NOMO-1 treated with DMSO at 0.1 percent for 48 hours (cell line): ENCODE results near the gene ALKBH7.

Experiments
- DNase-seq: peaks from one replicate; lab custom pipeline; 2025; ENCODE audit not compliant: unreplicated experiment; lab: John Stamatoyannopoulos, UW

The ALKBH7 gene

DNA sequence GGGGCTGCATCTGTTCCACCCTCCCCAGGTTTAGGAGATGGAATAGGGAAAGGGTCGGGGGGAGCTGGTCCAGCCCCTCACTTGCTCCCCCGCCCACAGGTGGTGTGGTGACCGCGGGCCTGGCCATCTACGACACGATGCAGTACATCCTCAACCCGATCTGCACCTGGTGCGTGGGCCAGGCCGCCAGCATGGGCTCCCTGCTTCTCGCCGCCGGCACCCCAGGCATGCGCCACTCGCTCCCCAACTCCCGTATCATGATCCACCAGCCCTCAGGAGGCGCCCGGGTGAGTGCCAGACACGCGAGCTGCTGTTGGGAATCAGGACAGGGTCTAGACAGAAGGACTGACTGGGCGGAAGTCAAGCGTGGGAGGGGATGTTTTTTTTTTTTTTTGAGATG is 8.2 kb upstream of the ALKBH7 start:
- DNase-seq = no peak

GRCh38 chr19:6373096-6373812 is 660 bp downstream of the ALKBH7 start:
- DNase-seq = peak; percentile 96

DNA sequence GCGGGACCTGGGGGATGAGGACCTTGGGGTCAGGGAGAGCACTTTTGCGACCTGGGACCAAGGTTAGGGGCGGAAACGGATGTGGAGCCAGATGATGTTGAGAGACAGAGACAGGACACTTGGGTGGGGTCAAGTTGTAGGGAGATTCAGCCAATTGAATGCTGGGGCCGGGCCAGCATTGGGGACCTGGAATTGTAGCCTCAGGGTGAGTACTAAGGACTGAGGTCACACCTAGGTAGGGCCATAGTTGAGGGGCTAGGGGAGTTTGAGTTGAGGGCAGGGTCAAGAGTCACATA is 1.2 kb downstream of the ALKBH7 start:
- DNase-seq = no peak

DNA sequence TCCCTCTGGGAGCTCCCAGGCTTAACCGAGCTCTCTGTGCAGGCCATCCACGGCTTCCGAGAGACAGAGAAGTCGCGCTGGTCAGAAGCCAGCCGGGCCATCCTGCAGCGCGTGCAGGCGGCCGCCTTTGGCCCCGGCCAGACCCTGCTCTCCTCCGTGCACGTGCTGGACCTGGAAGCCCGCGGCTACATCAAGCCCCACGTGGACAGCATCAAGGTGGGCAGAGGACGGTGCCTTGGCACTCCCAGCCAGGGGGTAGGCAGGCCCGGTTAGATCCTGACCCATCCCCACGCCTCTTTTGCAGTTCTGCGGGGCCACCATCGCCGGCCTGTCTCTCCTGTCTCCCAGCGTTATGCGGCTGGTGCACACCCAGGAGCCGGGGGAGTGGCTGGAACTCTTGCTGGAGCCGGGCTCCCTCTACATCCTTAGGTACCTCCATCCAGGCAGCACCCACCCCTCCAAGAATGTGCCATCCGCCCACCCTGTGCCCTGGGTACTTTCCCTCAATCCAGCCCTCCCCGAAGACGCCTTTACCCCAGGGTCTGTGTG is 1.6 kb downstream of the ALKBH7 start:
- DNase-seq = no peak

DNA sequence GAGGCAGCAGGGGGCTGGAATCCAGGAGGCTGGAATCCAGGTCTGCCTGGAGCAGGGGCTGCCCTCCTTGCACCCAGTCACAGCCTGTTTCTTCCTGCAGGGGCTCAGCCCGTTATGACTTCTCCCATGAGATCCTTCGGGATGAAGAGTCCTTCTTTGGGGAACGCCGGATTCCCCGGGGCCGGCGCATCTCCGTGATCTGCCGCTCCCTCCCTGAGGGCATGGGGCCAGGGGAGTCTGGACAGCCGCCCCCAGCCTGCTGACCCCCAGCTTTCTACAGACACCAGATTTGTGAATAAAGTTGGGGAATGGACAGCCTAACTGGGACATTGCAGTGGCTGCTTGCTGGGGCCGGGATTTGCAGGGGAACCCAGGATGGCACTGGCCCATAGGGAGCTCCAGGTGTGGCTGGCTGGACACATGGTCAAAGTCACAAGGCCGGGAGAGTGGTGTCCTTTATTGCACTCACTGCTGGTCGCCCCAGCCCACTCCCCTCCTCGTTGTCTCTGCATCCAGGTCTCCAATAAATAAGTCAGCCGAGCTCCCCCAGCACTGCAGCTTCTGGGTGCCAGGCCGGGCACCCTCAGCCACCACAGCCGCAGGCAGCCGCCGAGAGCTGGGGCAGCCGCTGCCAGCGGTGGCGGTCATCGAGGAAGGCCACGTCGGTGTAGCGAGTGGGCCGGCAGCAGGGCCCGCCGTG is 2.3 kb downstream of the ALKBH7 start:
- no peak for DNase-seq

- DNase-seq = no peak
Measured at GRCh38 chr19:6375411-6376010, 2.9 kb downstream of the ALKBH7 start, which contains the start of gene PSPN. Gene PSPN (minus strand): TSS chr19:6375933. CDS start chr19:6375849, 84 bp downstream.

DNA sequence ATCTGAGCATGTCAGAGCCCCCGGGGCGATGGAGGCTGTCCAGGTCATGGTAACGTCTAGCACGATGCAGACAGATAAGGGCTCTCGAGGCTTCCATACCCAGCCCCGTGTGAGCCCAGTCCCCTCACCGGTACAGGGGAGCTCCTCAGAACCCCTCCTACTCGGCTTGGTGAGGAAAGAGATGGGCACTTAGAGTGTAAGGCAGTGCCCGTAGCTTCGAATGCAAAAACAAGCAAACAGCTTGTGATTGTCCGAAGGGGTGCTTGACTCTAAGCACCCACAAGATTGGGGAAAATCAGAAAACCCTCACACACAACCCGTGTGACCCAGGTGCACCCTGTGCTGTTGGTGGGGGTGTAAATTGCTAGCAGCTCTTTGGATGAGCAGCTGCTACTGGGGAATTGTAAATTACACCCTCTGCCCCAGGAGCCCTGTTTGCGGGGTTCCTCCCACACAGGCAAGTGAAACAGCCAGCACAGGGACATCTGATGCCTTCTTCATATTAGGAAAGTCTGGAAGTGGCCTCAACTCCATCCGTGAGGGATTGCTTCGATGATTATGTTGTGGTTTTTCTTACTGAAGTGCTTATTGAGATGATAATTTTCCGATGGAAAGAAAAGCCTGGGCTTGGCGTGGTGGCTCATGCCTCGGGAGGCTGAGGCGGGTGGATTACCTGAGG is 4.1 kb downstream of the ALKBH7 start:
- DNase-seq = no peak

DNA sequence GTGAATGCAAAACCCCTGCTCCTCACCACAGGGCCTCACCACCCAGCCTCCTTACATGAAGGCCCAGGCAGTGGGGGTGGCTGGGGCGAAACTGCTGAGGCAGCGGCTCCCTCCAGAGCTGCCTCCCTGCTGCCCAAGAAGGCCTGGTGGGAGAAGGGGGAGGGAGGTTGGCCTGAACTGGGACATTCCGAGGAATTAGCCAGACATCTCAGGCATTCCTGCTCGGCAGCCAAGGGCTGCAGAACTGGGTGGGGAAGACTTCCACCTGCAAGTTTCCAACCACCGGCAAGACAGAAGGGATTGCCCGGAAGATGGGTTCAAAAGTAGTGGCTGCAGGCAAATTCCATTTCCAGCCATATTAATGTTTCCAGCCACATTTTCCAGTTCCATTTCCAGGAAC is 5.4 kb downstream of the ALKBH7 start:
- no peak for DNase-seq

GRCh38 chr19:6378486-6378885 is 5.9 kb downstream of the ALKBH7 start:
- DNase-seq = no peak

DNA sequence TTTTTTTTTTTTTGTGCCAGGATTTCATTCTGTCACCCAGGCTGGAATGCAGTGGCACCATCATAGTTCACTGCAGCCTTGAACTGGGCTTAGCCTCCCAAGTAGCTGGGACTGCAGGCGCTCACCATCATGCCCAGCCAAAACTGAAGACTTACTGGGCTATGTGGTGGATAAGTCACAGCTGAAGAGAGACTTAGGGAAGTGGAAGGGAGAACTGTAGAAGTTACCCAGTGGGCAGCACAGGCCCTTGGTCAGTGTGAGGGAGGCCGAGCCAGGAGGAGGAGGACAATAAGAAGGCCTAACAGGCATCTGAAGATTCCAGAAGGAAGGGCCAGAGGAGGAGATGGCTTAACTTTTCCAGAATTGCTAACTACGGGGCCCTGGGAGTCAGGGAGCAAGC is 7.2 kb downstream of the ALKBH7 start:
- no peak for DNase-seq

DNA sequence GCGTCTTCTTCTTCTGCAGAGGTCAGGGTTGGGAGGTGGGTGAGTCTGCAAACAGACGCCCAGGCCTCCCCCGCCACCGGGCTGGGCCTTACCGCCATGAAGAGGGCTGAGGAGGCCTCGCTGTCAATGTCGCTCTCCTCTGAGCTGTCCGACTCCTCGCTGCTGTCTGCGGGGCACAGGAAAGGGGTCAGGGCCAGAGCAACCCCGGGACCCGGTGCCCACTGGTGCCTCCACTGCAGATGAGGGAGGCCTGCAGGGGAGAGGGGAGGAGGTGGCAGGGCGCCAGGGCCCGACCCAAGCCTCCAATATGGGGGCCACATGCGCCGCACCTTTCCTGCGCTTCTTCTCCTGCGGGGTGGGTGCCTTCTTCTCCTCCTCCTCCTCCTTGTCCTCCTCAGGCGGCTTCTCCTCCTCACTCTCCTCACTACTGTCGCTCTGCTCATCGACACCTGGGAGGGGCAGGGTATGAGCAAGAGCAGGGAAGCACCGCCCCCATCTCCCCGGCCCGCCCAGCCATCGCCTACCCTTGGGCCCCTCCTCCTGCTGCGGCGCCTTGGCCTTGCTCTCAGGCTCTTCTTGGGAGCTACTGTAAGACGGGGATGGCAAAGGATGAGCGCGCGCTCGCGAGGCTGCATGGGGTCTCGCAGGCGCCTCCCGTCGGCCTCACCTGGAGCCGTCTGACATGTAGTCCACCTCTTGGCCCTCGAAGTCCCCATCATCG is 8.6 kb downstream of the ALKBH7 start:
- no peak for DNase-seq

GRCh38 chr19:6383188-6383587 is 10.6 kb downstream of the ALKBH7 start:
- DNase-seq = no peak

DNA sequence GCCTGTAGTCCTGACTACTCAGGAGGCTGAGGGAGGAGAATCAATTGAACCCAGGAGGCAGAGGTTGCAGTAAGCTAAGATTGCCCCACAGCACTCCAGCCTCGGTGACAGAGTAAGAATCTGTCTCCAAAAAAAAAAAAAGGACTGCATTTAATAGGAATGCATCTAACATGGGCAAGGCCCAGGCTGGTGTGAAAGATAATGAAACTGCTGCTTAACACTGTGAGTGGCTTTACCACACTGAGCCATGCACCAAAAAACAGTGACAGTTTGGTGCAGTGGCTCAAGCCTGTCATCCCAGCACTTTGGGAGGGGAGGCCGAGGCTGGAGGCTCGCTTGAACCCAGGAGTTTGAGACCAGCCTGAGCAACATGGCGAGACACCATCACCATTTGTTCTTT is 11.8 kb downstream of the ALKBH7 start:
- no peak for DNase-seq

DNA sequence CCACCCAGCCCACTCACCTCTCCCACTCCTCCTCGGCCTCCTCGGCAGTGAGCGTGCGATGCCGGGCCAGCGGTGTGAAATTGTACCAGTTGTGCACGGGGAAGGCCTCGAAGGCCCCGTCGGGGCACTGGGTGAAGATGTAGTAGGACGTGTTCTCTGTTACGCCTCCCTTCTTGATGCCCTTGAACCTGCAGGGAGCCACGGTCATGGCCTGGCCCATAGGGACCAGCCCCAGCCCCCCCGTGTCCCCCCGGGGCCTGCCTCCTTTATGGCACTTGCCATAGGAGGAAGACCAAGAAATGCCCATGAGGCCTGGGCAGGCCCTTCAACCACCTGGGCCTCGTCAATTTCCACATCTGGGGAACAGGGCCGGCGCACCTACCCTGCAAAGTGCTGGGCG is 14.8 kb downstream of the ALKBH7 start:
- no peak for DNase-seq

DNA sequence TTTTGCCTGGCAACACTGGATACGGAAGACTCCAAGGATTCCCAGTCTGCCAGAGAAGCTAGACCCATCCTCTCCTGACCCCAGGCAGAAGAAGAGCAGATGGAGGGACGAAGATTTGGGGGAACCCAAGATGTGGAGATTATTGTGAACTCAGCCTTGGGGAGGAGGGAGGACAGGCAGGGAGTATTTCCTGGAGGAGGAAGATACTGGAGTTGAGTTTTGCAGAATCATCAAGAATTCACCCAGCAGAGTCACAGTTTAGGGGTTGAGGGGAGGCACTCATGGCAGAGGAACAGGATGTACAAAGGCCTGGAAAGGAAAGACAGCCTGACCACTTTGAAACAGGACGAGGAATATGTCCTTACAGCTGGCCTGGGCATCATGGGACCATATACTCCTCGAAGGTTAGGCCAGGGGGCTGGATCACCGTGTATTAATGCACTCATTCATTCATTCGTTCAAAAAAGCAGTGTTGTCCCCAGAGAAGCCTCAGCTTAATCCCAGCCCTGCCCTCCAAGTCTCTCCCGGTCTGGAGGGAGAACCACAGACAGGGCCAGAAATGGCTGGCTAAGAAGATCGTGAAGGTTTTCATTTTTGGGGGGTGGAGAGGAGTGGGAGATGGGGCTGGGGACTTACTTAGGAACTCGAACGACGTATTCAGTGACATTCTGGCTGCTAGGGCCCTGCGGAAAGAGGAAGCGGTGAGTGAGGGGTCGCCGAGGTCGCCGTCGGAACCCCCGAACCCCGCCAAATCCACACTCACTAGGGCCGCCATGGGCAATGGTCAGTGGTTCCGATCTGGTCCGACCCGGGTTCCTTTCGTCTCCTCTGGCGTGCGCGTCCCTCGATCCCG is 19.9 kb downstream of the ALKBH7 start:
- DNase-seq = no peak

DNA sequence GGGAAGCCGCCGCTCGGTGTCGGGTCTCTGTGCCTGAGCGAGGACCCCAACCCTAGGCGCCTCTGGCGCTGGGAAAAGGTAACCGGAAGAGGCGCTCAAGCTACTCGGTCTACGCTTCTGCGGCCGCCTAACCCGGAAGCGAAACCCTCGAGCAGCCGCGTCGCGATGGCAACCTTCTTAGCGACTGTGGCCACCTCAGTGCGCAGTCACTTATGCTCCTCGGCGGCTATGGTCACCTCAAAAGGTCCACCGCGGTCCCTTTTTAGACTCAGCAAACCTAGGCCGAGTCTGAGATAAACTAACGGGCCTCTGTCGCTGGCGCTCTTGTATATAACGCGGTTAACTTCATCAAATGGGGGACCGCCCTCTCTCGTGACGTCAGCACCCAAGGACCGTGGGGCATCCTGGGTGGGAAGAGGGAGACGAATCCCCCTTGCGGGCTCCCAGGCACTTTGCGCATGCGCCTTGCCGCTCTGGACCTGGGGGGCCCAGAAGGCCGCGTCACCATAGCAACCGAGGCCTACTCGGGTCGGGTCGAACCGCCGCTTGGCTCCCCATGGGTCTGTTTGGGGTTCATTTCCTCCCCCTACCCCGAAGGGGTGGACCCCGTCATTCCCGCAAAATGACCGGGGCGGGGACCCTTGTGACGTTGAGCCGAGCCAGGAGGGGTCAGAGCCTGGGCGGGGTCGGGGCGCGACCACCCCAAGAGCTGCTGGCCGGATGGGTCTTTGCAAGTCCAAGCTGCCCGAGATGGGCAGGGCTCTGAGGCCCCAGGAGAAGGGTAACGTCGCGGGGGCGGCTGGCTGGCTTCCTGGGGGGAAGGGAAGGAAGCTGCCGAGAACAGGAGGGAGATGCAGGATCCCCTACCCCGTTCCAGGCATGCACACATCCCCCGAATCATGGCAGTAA is 20.7 kb downstream of the ALKBH7 start, which contains the start of gene GTF2F1:
TSS of gene GTF2F1 (minus strand) at position 91 of the 909 bp plus-strand sequence. CDS start 169 bp downstream, outside the sequence.
- peak; percentile 88 for DNase-seq

GRCh38 chr19:6393983-6394412 is 21.4 kb downstream of the ALKBH7 start:
- DNase-seq = no peak

DNA sequence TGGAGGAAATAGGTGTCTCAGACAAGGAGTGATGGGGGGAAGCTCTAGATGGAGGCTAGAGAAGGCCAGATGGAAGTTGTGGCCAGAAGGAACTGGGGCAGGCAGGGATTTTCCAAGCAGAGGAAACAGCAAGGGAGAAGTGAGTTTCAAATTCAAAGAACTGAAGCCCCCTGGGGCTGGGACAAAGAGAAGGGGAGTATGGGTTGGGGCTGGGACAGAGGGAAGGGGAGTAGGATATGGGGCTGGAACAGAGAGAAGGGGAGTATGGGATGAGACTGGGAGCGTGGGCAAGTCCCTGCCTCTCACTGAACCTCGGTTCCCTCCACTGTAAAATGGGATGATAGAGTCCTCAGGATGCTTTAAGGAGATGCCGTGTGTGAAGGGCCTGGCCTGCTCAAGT is 22.2 kb downstream of the ALKBH7 start:
- no peak for DNase-seq

- DNase-seq = no peak
Measured at GRCh38 chr19:6396305-6396704, 23.7 kb downstream of the ALKBH7 start.
